ENCODE results near the gene RNF144A. TPM values are rescaled to one million over a fixed set of nuclear protein-coding genes. Genes with fewer than 3 reads are reported as not detected.
"Not testable (repeated sequence)": the region's sequence is repeated elsewhere in the genome, so short reads cannot be mapped to it uniquely, and the experiment has no call there.

Gene RNF144A
- total and polyA plus RNA-seq, 10 donors: 3.8 to 86.6 (median 50.9) TPM

DNA sequence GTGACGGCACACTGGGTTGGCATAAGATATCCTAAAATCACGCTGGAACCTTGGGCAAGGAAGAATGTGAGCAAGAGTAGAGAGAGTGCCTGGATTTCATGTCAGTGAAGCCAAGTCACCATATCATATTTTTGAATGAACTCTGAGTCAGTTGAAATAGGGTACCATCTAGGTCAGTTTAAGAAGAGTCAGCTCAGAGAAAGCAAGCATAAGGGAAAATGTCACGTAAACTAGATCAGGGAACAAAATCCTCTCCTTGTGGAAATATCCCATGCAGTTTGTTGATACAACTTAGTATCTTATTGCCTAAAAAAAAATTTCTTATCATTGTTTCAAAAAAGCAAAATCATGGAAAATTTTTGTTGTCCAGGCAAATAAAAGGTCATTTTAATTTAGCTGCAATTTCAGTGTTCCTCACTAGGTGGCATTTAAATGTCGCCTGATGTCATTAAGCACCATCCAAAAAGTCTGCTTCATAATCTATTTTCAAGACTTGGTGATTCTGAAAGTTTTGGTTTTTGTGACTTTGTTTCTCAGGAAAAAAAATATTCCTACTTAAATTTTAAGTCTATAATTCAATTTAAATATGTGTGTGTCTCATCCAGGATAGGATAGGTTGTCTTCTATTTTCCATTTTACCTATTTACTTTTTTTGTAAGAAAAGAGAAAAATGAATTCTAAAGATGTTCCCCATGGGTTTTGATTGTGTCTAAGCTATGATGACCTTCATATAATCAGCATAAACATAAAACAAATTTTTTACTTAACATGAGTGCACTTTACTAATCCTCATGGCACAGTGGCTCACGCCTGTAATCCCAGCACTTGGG is 20.1 kb upstream of the RNF144A start:
- no peak for DNase-seq
- peaks cover 0 to 34% (median 6%) of the 10 kb centered on the region in 6 donors for H3K36me3 ChIP-seq
- H3K4me3 ChIP-seq: no peak overlapping the region
- no peak overlapping the region for H3K27ac ChIP-seq
- H3K4me1 ChIP-seq: peaks cover 0 to 9% (median 6%) of the 10 kb centered on the region in 6 donors
- H3K27me3 ChIP-seq (replicated peaks in 1 of 7): no peaks in the 10 kb centered on the region
- peaks cover 0 to 19% (median 5%) of the 10 kb centered on the region in 8 donors for H3K9me3 ChIP-seq
- intact Hi-C loops (cut with DNase I; ENCODE audit: low total_unique reads): loop anchor here (5.0 kb wide), 1 partner anchor 145 kb away; no protein-coding TSS in a partner anchor
- TF ChIP-seq POLR2AphosphoS5 (IDR thresholded peaks at IDR 0.05) (no peak), CTCF (IDR thresholded peaks at IDR 0.05 in 8 of 11, conservative IDR thresholded peaks at IDR 0.05 in 3 of 11) (peak; percentile 55 to 88 (median 72)), POLR2A (IDR thresholded peaks at IDR 0.05) (no peak)
- WGBS, 5 donors: 73 to 78% (median 77%) methylated on average over 5 of the region's 5 CpGs

GRCh38 chr2:6902581-6902980 is 14.6 kb upstream of the RNF144A start:
- intact Hi-C loops (cut with DNase I; ENCODE audit: low total_unique reads); H3K36me3 ChIP-seq; DNase-seq; H3K4me3 ChIP-seq; H3K27me3 ChIP-seq (replicated peaks in 1 of 7); H3K27ac ChIP-seq; H3K4me1 ChIP-seq: not testable (repeated sequence)
- peaks cover 0 to 35% (median 13%) of the 10 kb centered on the region in 8 donors for H3K9me3 ChIP-seq
- WGBS, 5 donors: 93 to 98% (median 96%) methylated on average over 2 of the region's 2 CpGs

- peaks cover 7 to 27% (median 17%) of the 10 kb centered on the region in 6 donors for H3K4me1 ChIP-seq
These were observed 11.5 kb upstream of the RNF144A start for GRCh38 chr2:6905668-6906067.

GRCh38 chr2:6906165-6906741 is 11.0 kb upstream of the RNF144A start:
- Histone ChIP-seq H3K4me3 (no peak overlapping the region), H3K9me3 (peaks cover 0 to 24% (median 13%) of the 10 kb centered on the region in 8 donors), H3K4me1 (peaks cover 9 to 33% (median 22%) of the 10 kb centered on the region in 6 donors), H3K36me3 (no peaks in the 10 kb centered on the region), H3K27ac (no peak overlapping the region), H3K27me3 (replicated peaks in 1 of 7) (no peaks in the 10 kb centered on the region)
- WGBS, 5 donors: 81 to 94% (median 85%) methylated on average over 1 of the region's 1 CpG
- intact Hi-C loops (cut with DNase I; ENCODE audit: low total_unique reads): no loop called here
- DNase-seq: no peak
- TF ChIP-seq CTCF (IDR thresholded peaks at IDR 0.05 in 8 of 11, conservative IDR thresholded peaks at IDR 0.05 in 3 of 11): no peak
- no peak for TF ChIP-seq POLR2AphosphoS5 (IDR thresholded peaks at IDR 0.05)
- no peak for TF ChIP-seq POLR2A (IDR thresholded peaks at IDR 0.05)

More at GRCh38 chr2:6905668-6906067, 11.5 kb upstream of the RNF144A start:
- no peak for DNase-seq
- Histone ChIP-seq H3K36me3 (no peaks in the 10 kb centered on the region), H3K9me3 (peaks cover 0 to 27% (median 13%) of the 10 kb centered on the region in 8 donors), H3K27ac (no peak overlapping the region), H3K4me3 (no peak overlapping the region), H3K27me3 (replicated peaks in 1 of 7) (no peaks in the 10 kb centered on the region)
- intact Hi-C loops (cut with DNase I; ENCODE audit: low total_unique reads): no loop called here
- TF ChIP-seq POLR2A (IDR thresholded peaks at IDR 0.05): no peak
- no peak for TF ChIP-seq CTCF (IDR thresholded peaks at IDR 0.05 in 8 of 11, conservative IDR thresholded peaks at IDR 0.05 in 3 of 11)
- no peak for TF ChIP-seq POLR2AphosphoS5 (IDR thresholded peaks at IDR 0.05)
- WGBS, 5 donors: 95 to 100% (median 96%) methylated on average over 1 of the region's 1 CpG
